ENCODE measurements around the gene DNAJC1. TPM values are rescaled to one million over a fixed set of nuclear protein-coding genes. Genes with fewer than 3 reads are reported as not detected.

The DNAJC1 gene
- total and polyA plus RNA-seq, 2 donors (not counting 3 experiments of a cell fraction or from before 2014, with no cell fraction given): 11.2 to 19.7 TPM

GRCh38 chr10:21807180-21807579 is 196.3 kb downstream of the DNAJC1 start:
- intact Hi-C loops (cut with micrococcal nuclease) (no loop called here), dilution Hi-C loops (cut with MboI; ENCODE audit: extremely low pct_ligation_motif_present, low sequenced_read_pairs) (no loop called here)
- Histone ChIP-seq H3K36me3 (ENCODE audit: control insufficient read depth in 2 of 2, extremely low read depth in 1 of 2, insufficient read depth in 2 of 2, low read length in 2 of 2) (no peaks in the 10 kb centered on the region), H3K4me3 (replicated peaks in 1 of 3; ENCODE audit: insufficient read depth in 1 of 3, low read depth in 1 of 3, low read length in 3 of 3) (no peak overlapping the region), H2AFZ (ENCODE audit: low read depth, low read length) (no peak overlapping the region), H3K27me3 (ENCODE audit: control insufficient read depth in 2 of 2, insufficient read depth in 2 of 2, low read length in 2 of 2) (no peaks in the 10 kb centered on the region), H4K20me1 (replicated peaks; ENCODE audit: control insufficient read depth, extremely low read depth, insufficient read depth, low read length) (no peaks in the 10 kb centered on the region), H3K79me2 (ENCODE audit: control insufficient read depth, insufficient read depth, low read length) (no peaks in the 10 kb centered on the region), H3K27ac (ENCODE audit: insufficient read depth, low read depth, low read length) (no peak overlapping the region), H3K9me1 (replicated peaks; ENCODE audit: control insufficient read depth, extremely low read depth, insufficient read depth, low read length) (no peaks in the 10 kb centered on the region), H3K4me1 (ENCODE audit: control insufficient read depth, extremely low read depth, insufficient read depth, low read length) (no peaks in the 10 kb centered on the region), H3K9ac (replicated peaks; ENCODE audit: extremely low read depth, insufficient read depth, low read length) (no peak overlapping the region), H3K4me2 (ENCODE audit: insufficient read depth, low read length) (no peak overlapping the region), H3K9me3 (replicated peaks; ENCODE audit: control insufficient read depth, insufficient read depth, low read length) (no peaks in the 10 kb centered on the region)
- DNase-seq (ENCODE audit: low read depth, low spot score) (no peak), FAIRE-seq (no peak)
- ChIA-PET CTCF (interaction anchor here (0.9 kb wide), 1 partner anchor 106 kb away, joined by 3 read pairs; no protein-coding TSS in a partner anchor), POLR2A (no interaction called here)
- no TSS peak for BruUV-seq (replicated peaks)
- TF ChIP-seq GATA2 (IDR thresholded peaks at IDR 0.05; ENCODE audit: insufficient read depth, insufficient read length, low read depth, low read length) (no peak), POLR2AphosphoS5 (IDR thresholded peaks at IDR 0.05; ENCODE audit: insufficient read depth, low read depth, low read length) (no peak), POLR2A (IDR thresholded peaks at IDR 0.05; ENCODE audit: low read depth, low read length) (no peak), CTCF (IDR thresholded peaks at IDR 0.05; ENCODE audit: extremely low read depth in 1 of 2, insufficient read depth in 1 of 2, low read depth in 1 of 2, low read length in 2 of 2) (no peak)

- dilution Hi-C loops (cut with MboI; ENCODE audit: extremely low pct_ligation_motif_present, low sequenced_read_pairs): no loop called here
- Histone ChIP-seq H3K27me3 (ENCODE audit: control insufficient read depth in 2 of 2, insufficient read depth in 2 of 2, low read length in 2 of 2) (no peaks in the 10 kb centered on the region), H3K9me1 (replicated peaks; ENCODE audit: control insufficient read depth, extremely low read depth, insufficient read depth, low read length) (no peaks in the 10 kb centered on the region), H3K4me1 (ENCODE audit: control insufficient read depth, extremely low read depth, insufficient read depth, low read length) (no peaks in the 10 kb centered on the region), H3K4me3 (replicated peaks in 1 of 3; ENCODE audit: insufficient read depth in 1 of 3, low read depth in 1 of 3, low read length in 3 of 3) (no peak overlapping the region), H3K27ac (ENCODE audit: insufficient read depth, low read depth, low read length) (no peak overlapping the region), H3K9me3 (replicated peaks; ENCODE audit: control insufficient read depth, insufficient read depth, low read length) (no peaks in the 10 kb centered on the region), H3K36me3 (ENCODE audit: control insufficient read depth in 2 of 2, extremely low read depth in 1 of 2, insufficient read depth in 2 of 2, low read length in 2 of 2) (no peaks in the 10 kb centered on the region), H3K9ac (replicated peaks; ENCODE audit: extremely low read depth, insufficient read depth, low read length) (no peak overlapping the region), H3K4me2 (ENCODE audit: insufficient read depth, low read length) (no peak overlapping the region), H2AFZ (ENCODE audit: low read depth, low read length) (no peak overlapping the region), H3K79me2 (ENCODE audit: control insufficient read depth, insufficient read depth, low read length) (no peaks in the 10 kb centered on the region), H4K20me1 (replicated peaks; ENCODE audit: control insufficient read depth, extremely low read depth, insufficient read depth, low read length) (no peaks in the 10 kb centered on the region)
- DNase-seq (ENCODE audit: low read depth, low spot score) (no peak), FAIRE-seq (no peak)
- BruUV-seq (replicated peaks): no TSS peak
- ChIA-PET CTCF (no interaction called here), POLR2A (no interaction called here)
- intact Hi-C loops (cut with micrococcal nuclease): no loop called here
- TF ChIP-seq EZH2 (IDR thresholded peaks at IDR 0.05; ENCODE audit: borderline replicate concordance, low read depth, low read length, severe bottlenecking) (no peak), JUN (IDR thresholded peaks at IDR 0.05; ENCODE audit: borderline replicate concordance, insufficient read depth, insufficient read length, low read depth) (no peak), POLR2AphosphoS5 (IDR thresholded peaks at IDR 0.05; ENCODE audit: insufficient read depth, low read depth, low read length) (no peak), FOS (IDR thresholded peaks at IDR 0.05; ENCODE audit: borderline replicate concordance, insufficient read depth, low read length) (no peak), MYC (IDR thresholded peaks at IDR 0.05; ENCODE audit: low read depth, low read length) (no peak), CTCF (IDR thresholded peaks at IDR 0.05; ENCODE audit: extremely low read depth in 1 of 2, insufficient read depth in 1 of 2, low read depth in 1 of 2, low read length in 2 of 2) (no peak), GATA2 (IDR thresholded peaks at IDR 0.05; ENCODE audit: insufficient read depth, insufficient read length, low read depth, low read length) (no peak), POLR2A (IDR thresholded peaks at IDR 0.05; ENCODE audit: low read depth, low read length) (no peak)
- TF ChIP-seq, protein P1, sequence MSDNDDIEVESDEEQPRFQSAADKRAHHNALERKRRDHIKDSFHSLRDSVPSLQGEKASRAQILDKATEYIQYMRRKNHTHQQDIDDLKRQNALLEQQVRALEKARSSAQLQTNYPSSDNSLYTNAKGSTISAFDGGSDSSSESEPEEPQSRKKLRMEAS (IDR thresholded peaks at IDR 0.05; ENCODE audit: insufficient read depth, insufficient read length): no peak
Observed at GRCh38 chr10:21803374-21803773, 200.2 kb downstream of the DNAJC1 start.

All from endothelial cell of umbilical vein (primary cell).